SKM-1 (cell line): ENCODE measurements around the gene PARVA.

Source experiments
- DNase-seq: peaks from one replicate; lab custom pipeline; 2025; ENCODE audit not compliant: unreplicated experiment; lab: John Stamatoyannopoulos, UW

Gene PARVA

GRCh38 chr11:12376259-12377081, 901 bp upstream of the PARVA start:
- DNase-seq = no peak

DNA sequence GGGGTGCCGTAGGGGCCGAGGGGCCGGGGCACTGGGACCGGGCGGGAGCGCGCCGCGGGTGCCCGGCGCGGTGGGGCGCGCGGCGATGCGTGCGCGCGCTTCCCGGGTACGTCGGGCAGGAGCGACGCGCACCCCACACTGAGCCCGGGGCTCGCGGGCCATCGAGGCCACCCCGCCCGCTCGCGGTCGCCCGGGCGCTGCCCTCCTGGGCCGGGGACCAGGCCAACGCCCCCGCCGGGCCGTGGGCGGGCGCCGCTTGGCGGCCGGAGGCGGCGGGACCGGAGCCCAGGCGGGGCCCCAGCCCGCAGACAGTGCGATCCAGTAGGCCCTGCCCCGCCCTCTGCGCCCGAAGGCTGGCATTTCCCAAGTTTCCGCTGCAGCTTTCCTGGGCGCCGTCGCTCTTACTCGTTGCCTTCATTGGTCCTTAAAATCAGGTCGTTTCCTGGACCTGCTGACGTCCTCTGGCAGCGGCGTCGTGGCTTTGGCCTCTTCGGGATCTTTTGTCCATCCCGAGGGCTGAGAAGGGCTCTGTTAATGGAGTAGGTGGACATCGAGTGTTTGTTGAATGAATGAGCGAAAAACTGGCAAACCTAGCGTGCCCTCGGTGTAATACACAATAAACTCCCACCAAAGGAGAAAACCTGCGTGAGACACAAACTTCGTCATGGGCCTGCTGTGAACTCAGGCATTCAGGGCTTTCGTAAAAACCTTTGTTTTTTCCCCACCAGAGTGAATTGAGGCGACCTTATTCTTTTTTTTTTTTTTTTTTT, 638 bp downstream of the PARVA start:
- no peak for DNase-seq

GRCh38 chr11:12380565-12381325, 3.4 kb downstream of the PARVA start:
- DNase-seq = no peak

GRCh38 chr11:12381875-12382274, 4.5 kb downstream of the PARVA start:
- no peak for DNase-seq

DNA sequence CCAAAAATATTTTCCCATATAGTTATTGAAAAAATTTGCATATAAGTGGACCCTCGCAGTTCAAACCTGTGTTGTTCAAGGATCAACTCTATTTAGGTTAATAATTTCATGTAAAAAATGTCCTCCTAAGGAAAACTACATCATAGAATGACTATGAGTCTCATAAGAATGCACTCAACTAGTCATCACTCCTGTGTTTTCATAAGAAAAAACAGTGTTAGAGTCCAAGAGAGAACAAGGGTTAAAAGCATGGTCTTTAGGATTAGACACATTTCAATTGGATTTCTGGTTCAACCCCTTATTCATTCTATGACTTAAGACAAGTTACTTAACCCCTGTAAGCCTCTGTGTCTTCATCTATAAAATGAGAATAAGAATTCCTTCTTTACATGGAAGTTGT, 5.1 kb downstream of the PARVA start:
- DNase-seq = no peak

- no peak for DNase-seq
Measured at GRCh38 chr11:12386309-12386708, 8.9 kb downstream of the PARVA start.

- DNase-seq = no peak
Measured at GRCh38 chr11:12386745-12387144, 9.4 kb downstream of the PARVA start.

GRCh38 chr11:12388173-12388572, 10.8 kb downstream of the PARVA start:
- DNase-seq = no peak

DNA sequence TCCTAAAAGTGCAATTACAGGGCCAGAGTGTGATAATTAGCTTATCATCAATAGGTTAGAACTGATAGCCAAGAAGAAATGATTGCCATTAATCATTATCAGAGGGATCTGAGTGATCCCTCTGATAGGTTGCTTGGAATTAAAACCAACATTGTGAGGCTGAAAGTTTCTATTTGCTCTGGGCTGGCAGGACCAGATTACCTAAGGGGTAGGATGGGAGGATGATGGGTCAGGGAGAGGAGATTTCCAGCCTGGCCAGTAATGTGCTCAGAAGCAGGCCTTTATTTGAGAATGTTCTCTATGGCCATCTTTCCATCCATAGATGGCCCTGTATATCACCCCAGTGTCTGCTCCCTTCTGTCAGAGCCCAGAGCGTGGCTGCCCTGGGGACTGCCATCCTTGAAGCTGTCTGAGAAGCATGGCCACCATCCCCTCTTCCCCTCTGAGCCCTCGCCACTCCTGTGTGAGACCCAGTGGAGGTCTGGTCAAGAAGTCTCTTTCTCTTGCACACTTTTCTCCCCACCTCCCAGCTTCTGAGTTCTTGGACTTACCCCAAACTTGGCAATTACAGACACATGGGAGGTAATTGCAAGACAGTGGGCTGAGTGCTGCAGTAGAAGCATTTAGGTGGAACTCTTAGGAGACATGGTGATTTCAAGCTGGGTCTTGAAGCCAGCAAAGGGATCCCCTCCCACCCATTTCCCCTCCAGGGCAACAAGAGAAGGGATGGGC, 11.7 kb downstream of the PARVA start:
- no peak for DNase-seq

- DNase-seq = no peak
Measured at GRCh38 chr11:12389676-12390657, 12.6 kb downstream of the PARVA start.

GRCh38 chr11:12390687-12391110, 13.3 kb downstream of the PARVA start:
- no peak for DNase-seq

- DNase-seq = no peak
Measured at GRCh38 chr11:12392672-12393071, 15.3 kb downstream of the PARVA start.

DNA sequence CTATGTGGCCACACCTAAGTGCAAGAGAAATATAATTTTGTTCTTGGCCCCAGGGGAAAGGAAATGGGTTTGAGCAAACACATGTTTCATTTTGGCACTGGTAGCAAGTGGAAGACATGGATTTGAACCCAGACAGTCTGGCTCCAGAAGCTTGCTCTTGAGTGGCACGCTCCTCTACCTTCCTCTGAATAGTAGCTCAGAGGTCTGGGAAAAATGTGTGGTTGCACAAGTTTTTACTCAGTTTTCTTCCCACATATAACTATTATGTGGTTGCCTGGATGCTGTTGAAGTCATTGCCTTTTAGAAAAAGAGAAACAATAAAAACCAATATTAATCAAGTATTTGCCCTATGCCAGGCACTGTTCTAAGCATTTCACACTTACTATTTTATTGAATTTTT, 16.3 kb downstream of the PARVA start:
- no peak for DNase-seq

GRCh38 chr11:12394601-12395000, 17.2 kb downstream of the PARVA start:
- DNase-seq = no peak

GRCh38 chr11:12395333-12395732, 18.0 kb downstream of the PARVA start:
- no peak for DNase-seq

DNA sequence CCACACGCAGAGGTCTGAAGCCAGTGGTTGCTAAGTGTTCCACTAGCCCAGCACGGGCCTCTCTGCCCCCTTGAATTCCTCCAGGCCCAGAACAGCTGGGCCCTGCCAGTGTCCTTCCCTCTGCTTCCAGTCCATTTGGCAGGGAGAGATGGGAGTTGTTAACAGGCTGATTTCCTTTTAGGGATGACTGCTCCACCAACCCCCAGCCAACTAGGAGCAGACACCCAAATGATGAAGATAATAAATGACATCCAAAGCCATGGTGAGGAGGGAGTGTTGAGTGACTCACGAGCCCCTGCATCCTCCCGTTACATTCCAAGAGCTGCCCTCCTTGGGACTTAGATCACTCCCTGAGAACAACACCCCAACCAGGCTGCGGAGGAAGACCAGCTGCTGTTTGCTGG, 20.6 kb downstream of the PARVA start:
- no peak for DNase-seq

DNA sequence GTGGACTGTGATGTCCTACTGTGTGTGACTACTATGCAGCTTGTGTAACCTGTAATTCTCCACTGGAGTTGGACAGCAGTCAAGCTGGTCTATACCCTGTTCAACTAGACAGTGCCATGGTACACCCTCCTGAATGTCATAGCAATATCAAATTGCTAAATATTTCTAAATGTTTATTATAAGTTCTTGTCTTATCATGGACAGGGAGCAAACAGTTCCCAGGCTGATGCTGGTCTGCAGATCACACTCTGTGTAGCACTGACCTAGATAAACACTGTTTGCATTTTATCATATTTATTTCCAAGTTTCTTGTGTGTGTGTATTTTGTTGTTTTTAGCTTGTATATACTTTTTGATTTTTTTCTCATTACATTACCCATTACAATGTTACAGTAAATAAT, 22.0 kb downstream of the PARVA start:
- no peak for DNase-seq

DNA sequence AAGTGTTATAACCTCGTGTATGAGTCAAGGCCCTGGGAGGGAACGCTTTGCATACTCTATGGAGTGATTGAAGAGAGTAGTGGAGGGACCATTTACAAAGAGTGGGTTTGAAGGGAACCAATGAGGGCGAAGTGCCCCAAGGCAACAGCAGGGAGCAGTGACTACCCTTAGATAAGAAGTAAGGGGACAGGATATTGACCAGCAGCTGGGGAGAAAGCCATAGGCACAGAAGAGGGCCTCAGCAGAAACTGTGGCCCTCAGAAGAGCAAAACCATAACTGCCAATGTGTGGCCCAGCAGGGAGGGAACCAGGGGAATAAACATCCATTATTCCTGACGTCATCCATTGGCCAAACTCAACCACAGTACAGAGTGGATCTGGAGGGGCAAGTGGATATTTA, 24.7 kb downstream of the PARVA start:
- no peak for DNase-seq

- DNase-seq = no peak
Measured at GRCh38 chr11:12402691-12403120, 25.3 kb downstream of the PARVA start.
